Measurements from ENCODE around the gene SYCP2L. TPM values are rescaled to one million over a fixed set of nuclear protein-coding genes. Genes with fewer than 3 reads are reported as not detected.

Gene SYCP2L
- polyA plus RNA-seq, 1 donor (not counting 4 experiments of a cell fraction or from before 2014, with no cell fraction given) = 1.3 TPM

DNA sequence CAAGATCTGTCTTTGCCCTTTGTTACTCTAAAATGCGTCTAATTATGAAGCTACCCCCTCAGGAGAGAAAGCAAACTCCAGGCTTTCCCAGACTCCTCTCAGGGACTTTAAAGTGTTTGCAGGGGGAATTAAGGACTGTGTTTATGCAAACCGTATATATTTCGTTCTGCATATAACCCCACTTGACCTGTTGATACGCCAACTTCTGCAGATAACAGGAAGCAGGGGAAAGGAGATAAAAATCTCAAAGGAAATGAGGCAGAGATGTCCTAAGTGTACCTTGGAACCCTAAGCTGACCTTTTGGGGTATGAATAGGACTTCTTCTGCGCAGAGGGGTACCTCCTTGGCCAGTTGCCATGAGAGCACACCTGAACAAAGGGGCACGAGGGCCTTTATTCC is 8.1 kb downstream of the SYCP2L start:
- TF ChIP-seq, protein P1, sequence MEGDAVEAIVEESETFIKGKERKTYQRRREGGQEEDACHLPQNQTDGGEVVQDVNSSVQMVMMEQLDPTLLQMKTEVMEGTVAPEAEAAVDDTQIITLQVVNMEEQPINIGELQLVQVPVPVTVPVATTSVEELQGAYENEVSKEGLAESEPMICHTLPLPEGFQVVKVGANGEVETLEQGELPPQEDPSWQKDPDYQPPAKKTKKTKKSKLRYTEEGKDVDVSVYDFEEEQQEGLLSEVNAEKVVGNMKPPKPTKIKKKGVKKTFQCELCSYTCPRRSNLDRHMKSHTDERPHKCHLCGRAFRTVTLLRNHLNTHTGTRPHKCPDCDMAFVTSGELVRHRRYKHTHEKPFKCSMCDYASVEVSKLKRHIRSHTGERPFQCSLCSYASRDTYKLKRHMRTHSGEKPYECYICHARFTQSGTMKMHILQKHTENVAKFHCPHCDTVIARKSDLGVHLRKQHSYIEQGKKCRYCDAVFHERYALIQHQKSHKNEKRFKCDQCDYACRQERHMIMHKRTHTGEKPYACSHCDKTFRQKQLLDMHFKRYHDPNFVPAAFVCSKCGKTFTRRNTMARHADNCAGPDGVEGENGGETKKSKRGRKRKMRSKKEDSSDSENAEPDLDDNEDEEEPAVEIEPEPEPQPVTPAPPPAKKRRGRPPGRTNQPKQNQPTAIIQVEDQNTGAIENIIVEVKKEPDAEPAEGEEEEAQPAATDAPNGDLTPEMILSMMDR (optimal IDR thresholded peaks at IDR 0.05 in 1 of 3, IDR thresholded peaks at IDR 0.05 in 1 of 3, conservative IDR thresholded peaks at IDR 0.05 in 1 of 3; ENCODE audit: extremely low read depth in 1 of 3, insufficient read depth in 2 of 3, low read length in 3 of 3) = no peak
- TF ChIP-seq EZH2 (IDR thresholded peaks at IDR 0.05; ENCODE audit: low read length) = no peak
- FAIRE-seq (no peak), DNase-seq (ENCODE audit: low read depth, low spot score) (no peak)
- Histone ChIP-seq H2AFZ (ENCODE audit: control insufficient read depth, low read length) (no peak overlapping the region), H4K20me1 (ENCODE audit: control insufficient read depth, extremely low read depth, insufficient read depth, low read length) (no peaks in the 10 kb centered on the region), H3K4me1 (ENCODE audit: control insufficient read depth, extremely low read depth, insufficient read depth, low read length) (no peaks in the 10 kb centered on the region), H3K4me2 (ENCODE audit: control insufficient read depth, extremely low read depth, insufficient read depth, low read depth, low read length) (no peak overlapping the region), H3K4me3 (ENCODE audit: control insufficient read depth in 2 of 3, extremely low read depth in 1 of 3, insufficient read depth in 2 of 3, low read depth in 1 of 3, low read length in 3 of 3) (no peak overlapping the region), H3K27ac (ENCODE audit: control insufficient read depth, insufficient read depth, low read length) (no peak overlapping the region), H3K36me3 (ENCODE audit: control insufficient read depth in 2 of 2, extremely low read depth in 1 of 2, insufficient read depth in 2 of 2, low read length in 2 of 2) (no peaks in the 10 kb centered on the region), H3K27me3 (ENCODE audit: control insufficient read depth, extremely low read depth, insufficient read depth, low read length) (no peaks in the 10 kb centered on the region), H3K9me1 (ENCODE audit: control insufficient read depth, extremely low read depth, insufficient read depth, low read length) (no peaks in the 10 kb centered on the region), H3K9ac (ENCODE audit: control insufficient read depth, extremely low read depth, insufficient read depth, low read length) (no peak overlapping the region), H3K79me2 (ENCODE audit: control insufficient read depth, insufficient read depth, low read length) (no peaks in the 10 kb centered on the region), H3K9me3 (ENCODE audit: control insufficient read depth, low read depth, low read length) (no peaks in the 10 kb centered on the region)
- dilution Hi-C loops (cut with MboI; ENCODE audit: extremely low pct_ligation_motif_present, low sequenced_read_pairs) = no loop called here

DNA sequence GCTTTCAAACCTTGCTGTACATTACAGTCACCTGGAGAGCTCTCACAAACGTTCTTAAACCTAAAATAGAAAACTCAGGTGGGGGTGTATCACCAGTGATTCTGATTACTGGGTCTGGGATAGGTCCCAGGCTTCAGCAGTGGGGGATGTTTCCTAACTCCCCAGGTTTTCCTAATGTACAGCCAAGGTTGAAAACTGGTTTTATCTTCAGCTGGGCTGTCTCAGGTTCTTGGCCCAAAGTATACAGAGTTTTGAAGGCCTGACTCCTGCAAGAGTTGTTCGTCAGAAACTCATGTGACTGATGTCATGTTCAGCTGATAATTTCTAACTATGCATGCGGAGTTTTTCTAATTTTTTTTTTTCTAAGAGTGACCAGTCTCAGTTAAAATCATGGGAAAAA is 9.8 kb downstream of the SYCP2L start:
- DNase-seq (ENCODE audit: low read depth, low spot score) = no peak
- Histone ChIP-seq H3K27ac (ENCODE audit: control insufficient read depth, insufficient read depth, low read length) (no peak overlapping the region), H3K4me2 (ENCODE audit: control insufficient read depth, extremely low read depth, insufficient read depth, low read depth, low read length) (no peak overlapping the region), H2AFZ (ENCODE audit: control insufficient read depth, low read length) (no peak overlapping the region), H3K9ac (ENCODE audit: control insufficient read depth, extremely low read depth, insufficient read depth, low read length) (no peak overlapping the region), H3K36me3 (ENCODE audit: control insufficient read depth in 2 of 2, extremely low read depth in 1 of 2, insufficient read depth in 2 of 2, low read length in 2 of 2) (no peaks in the 10 kb centered on the region), H3K9me1 (ENCODE audit: control insufficient read depth, extremely low read depth, insufficient read depth, low read length) (no peaks in the 10 kb centered on the region), H3K27me3 (ENCODE audit: control insufficient read depth, extremely low read depth, insufficient read depth, low read length) (no peaks in the 10 kb centered on the region), H3K4me1 (ENCODE audit: control insufficient read depth, extremely low read depth, insufficient read depth, low read length) (no peaks in the 10 kb centered on the region), H3K9me3 (ENCODE audit: control insufficient read depth, low read depth, low read length) (no peaks in the 10 kb centered on the region), H3K79me2 (ENCODE audit: control insufficient read depth, insufficient read depth, low read length) (no peaks in the 10 kb centered on the region), H4K20me1 (ENCODE audit: control insufficient read depth, extremely low read depth, insufficient read depth, low read length) (no peaks in the 10 kb centered on the region), H3K4me3 (ENCODE audit: control insufficient read depth in 2 of 3, extremely low read depth in 1 of 3, insufficient read depth in 2 of 3, low read depth in 1 of 3, low read length in 3 of 3) (no peak overlapping the region)
- TF ChIP-seq, protein P1 (optimal IDR thresholded peaks at IDR 0.05 in 1 of 3, IDR thresholded peaks at IDR 0.05 in 1 of 3, conservative IDR thresholded peaks at IDR 0.05 in 1 of 3; ENCODE audit: extremely low read depth in 1 of 3, insufficient read depth in 2 of 3, low read length in 3 of 3) = no peak
- no peak for TF ChIP-seq EZH2 (IDR thresholded peaks at IDR 0.05; ENCODE audit: low read length)
- dilution Hi-C loops (cut with MboI; ENCODE audit: extremely low pct_ligation_motif_present, low sequenced_read_pairs) = no loop called here
- no peak for FAIRE-seq

Measured in keratinocyte (primary cell).